ENCODE measurements around the gene NKAIN2.

NKAIN2 gene

DNA sequence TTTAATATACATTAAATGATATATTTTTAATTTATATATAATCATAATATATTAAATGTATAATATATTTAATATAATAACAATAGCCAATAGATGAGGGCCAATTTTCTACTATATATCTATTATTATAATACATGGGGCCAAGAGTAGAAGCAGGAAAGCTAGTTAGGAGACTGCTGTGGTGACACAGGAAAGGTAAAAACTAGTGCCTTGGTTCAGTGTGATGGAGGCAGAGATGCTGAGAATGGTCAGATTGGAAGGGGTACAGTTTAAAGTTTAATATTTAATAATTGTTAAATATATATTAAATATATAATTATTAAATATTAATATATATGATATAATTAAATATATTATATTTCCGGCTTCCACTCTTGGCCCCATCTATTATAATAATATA lies 1055.7 kb downstream of the NKAIN2 start:
- Histone ChIP-seq H3K4me1 (ENCODE audit: control insufficient read depth, insufficient read depth, low read length) (no peaks in the 10 kb centered on the region), H3K9me3 (ENCODE audit: control insufficient read depth, insufficient read depth, low read depth, low read length) (no peaks in the 10 kb centered on the region), H3K36me3 (ENCODE audit: control insufficient read depth in 2 of 2, insufficient read depth in 1 of 2, low read length in 2 of 2) (no peaks in the 10 kb centered on the region), H3K27ac (ENCODE audit: extremely low read depth, low read depth, low read length) (no peak overlapping the region), H3K4me3 (ENCODE audit: low read depth, low read length) (no peak overlapping the region)
- CTCF ChIA-PET: interaction anchor here (0.6 kb wide), 1 partner anchor 994 kb away, joined by 3 read pairs; no protein-coding TSS in a partner anchor
- TF ChIP-seq, protein P1, sequence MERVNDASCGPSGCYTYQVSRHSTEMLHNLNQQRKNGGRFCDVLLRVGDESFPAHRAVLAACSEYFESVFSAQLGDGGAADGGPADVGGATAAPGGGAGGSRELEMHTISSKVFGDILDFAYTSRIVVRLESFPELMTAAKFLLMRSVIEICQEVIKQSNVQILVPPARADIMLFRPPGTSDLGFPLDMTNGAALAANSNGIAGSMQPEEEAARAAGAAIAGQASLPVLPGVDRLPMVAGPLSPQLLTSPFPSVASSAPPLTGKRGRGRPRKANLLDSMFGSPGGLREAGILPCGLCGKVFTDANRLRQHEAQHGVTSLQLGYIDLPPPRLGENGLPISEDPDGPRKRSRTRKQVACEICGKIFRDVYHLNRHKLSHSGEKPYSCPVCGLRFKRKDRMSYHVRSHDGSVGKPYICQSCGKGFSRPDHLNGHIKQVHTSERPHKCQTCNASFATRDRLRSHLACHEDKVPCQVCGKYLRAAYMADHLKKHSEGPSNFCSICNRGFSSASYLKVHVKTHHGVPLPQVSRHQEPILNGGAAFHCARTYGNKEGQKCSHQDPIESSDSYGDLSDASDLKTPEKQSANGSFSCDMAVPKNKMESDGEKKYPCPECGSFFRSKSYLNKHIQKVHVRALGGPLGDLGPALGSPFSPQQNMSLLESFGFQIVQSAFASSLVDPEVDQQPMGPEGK (tag by site-specific recombination; IDR thresholded peaks at IDR 0.05): no peak
- TF ChIP-seq ZNF677 (tag by site-specific recombination; IDR thresholded peaks at IDR 0.05) (no peak), OSR2 (tag by site-specific recombination; IDR thresholded peaks at IDR 0.05) (no peak), GLI4 (tag by site-specific recombination; IDR thresholded peaks at IDR 0.05) (no peak), ZNF155 (tag by site-specific recombination; IDR thresholded peaks at IDR 0.05) (no peak), ZNF146 (tag by site-specific recombination; IDR thresholded peaks at IDR 0.05) (no peak), ZFHX2 (tag by site-specific recombination; conservative IDR thresholded peaks at IDR 0.05) (no peak), MZF1 (tag by site-specific recombination; IDR thresholded peaks at IDR 0.05; ENCODE audit: borderline replicate concordance) (no peak), ZNF138 (tag by site-specific recombination; IDR thresholded peaks at IDR 0.05; ENCODE audit: borderline replicate concordance) (no peak), ZNF571 (tag by site-specific recombination; IDR thresholded peaks at IDR 0.05) (no peak), ZNF768 (tag by site-specific recombination; IDR thresholded peaks at IDR 0.05) (no peak), ZNF175 (tag by site-specific recombination; IDR thresholded peaks at IDR 0.05) (no peak), ZNF555 (tag by site-specific recombination; conservative IDR thresholded peaks at IDR 0.05) (no peak), ZNF621 (tag by site-specific recombination; IDR thresholded peaks at IDR 0.05) (no peak), ZNF140 (tag by site-specific recombination; IDR thresholded peaks at IDR 0.05) (no peak)
- TF ChIP-seq, protein P2, sequence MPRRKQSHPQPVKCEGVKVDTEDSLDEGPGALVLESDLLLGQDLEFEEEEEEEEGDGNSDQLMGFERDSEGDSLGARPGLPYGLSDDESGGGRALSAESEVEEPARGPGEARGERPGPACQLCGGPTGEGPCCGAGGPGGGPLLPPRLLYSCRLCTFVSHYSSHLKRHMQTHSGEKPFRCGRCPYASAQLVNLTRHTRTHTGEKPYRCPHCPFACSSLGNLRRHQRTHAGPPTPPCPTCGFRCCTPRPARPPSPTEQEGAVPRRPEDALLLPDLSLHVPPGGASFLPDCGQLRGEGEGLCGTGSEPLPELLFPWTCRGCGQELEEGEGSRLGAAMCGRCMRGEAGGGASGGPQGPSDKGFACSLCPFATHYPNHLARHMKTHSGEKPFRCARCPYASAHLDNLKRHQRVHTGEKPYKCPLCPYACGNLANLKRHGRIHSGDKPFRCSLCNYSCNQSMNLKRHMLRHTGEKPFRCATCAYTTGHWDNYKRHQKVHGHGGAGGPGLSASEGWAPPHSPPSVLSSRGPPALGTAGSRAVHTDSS (tag by site-specific recombination; IDR thresholded peaks at IDR 0.05): no peak
- TF ChIP-seq, protein P3, sequence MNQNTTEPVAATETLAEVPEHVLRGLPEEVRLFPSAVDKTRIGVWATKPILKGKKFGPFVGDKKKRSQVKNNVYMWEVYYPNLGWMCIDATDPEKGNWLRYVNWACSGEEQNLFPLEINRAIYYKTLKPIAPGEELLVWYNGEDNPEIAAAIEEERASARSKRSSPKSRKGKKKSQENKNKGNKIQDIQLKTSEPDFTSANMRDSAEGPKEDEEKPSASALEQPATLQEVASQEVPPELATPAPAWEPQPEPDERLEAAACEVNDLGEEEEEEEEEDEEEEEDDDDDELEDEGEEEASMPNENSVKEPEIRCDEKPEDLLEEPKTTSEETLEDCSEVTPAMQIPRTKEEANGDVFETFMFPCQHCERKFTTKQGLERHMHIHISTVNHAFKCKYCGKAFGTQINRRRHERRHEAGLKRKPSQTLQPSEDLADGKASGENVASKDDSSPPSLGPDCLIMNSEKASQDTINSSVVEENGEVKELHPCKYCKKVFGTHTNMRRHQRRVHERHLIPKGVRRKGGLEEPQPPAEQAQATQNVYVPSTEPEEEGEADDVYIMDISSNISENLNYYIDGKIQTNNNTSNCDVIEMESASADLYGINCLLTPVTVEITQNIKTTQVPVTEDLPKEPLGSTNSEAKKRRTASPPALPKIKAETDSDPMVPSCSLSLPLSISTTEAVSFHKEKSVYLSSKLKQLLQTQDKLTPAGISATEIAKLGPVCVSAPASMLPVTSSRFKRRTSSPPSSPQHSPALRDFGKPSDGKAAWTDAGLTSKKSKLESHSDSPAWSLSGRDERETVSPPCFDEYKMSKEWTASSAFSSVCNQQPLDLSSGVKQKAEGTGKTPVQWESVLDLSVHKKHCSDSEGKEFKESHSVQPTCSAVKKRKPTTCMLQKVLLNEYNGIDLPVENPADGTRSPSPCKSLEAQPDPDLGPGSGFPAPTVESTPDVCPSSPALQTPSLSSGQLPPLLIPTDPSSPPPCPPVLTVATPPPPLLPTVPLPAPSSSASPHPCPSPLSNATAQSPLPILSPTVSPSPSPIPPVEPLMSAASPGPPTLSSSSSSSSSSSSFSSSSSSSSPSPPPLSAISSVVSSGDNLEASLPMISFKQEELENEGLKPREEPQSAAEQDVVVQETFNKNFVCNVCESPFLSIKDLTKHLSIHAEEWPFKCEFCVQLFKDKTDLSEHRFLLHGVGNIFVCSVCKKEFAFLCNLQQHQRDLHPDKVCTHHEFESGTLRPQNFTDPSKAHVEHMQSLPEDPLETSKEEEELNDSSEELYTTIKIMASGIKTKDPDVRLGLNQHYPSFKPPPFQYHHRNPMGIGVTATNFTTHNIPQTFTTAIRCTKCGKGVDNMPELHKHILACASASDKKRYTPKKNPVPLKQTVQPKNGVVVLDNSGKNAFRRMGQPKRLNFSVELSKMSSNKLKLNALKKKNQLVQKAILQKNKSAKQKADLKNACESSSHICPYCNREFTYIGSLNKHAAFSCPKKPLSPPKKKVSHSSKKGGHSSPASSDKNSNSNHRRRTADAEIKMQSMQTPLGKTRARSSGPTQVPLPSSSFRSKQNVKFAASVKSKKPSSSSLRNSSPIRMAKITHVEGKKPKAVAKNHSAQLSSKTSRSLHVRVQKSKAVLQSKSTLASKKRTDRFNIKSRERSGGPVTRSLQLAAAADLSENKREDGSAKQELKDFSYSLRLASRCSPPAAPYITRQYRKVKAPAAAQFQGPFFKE (tag by site-specific recombination; IDR thresholded peaks at IDR 0.05; ENCODE audit: borderline replicate concordance): no peak
- POLR2A ChIA-PET: no interaction called here

DNA sequence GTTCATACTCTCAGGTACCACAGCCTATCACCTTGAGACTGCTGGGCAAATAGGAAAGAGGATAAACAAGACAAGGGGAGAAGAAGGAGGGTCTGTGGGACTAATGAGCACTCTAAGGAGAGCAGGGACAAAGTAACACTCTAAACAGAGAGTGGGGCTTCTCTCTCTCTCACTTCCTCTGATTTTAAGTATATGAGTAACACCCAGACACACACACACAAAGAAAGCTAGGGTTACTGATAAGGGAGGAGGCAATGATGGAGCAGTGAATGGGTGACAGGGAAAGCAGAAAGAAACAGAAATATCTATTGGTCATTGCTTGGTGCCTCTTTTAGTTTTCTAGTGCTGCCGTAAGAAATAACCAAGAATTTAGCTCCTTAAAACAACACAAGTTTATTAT lies 1062.4 kb downstream of the NKAIN2 start:
- ChIA-PET CTCF (interaction anchor here (0.6 to 10.4 kb wide), 3 partner anchors 247 to 1089 kb away, joined by 3 to 151 read pairs (median 3); no protein-coding TSS in a partner anchor), POLR2A (no interaction called here)
- no peaks in the 10 kb centered on the region for H3K36me3 ChIP-seq (ENCODE audit: control insufficient read depth in 2 of 2, insufficient read depth in 1 of 2, low read length in 2 of 2)
- no peaks in the 10 kb centered on the region for H3K9me3 ChIP-seq (ENCODE audit: control insufficient read depth, insufficient read depth, low read depth, low read length)
- H3K27ac ChIP-seq (ENCODE audit: extremely low read depth, low read depth, low read length): no peak overlapping the region
- no peaks in the 10 kb centered on the region for H3K4me1 ChIP-seq (ENCODE audit: control insufficient read depth, insufficient read depth, low read length)
- H3K4me3 ChIP-seq (ENCODE audit: low read depth, low read length): no peak overlapping the region
- TF ChIP-seq ZBTB17 (tag by site-specific recombination; IDR thresholded peaks at IDR 0.05) (no peak), ZNF248 (tag by site-specific recombination; IDR thresholded peaks at IDR 0.05) (no peak), GLI4 (tag by site-specific recombination; IDR thresholded peaks at IDR 0.05) (no peak), ZNF324 (tag by site-specific recombination; IDR thresholded peaks at IDR 0.05) (no peak)
- TF ChIP-seq, protein P4, sequence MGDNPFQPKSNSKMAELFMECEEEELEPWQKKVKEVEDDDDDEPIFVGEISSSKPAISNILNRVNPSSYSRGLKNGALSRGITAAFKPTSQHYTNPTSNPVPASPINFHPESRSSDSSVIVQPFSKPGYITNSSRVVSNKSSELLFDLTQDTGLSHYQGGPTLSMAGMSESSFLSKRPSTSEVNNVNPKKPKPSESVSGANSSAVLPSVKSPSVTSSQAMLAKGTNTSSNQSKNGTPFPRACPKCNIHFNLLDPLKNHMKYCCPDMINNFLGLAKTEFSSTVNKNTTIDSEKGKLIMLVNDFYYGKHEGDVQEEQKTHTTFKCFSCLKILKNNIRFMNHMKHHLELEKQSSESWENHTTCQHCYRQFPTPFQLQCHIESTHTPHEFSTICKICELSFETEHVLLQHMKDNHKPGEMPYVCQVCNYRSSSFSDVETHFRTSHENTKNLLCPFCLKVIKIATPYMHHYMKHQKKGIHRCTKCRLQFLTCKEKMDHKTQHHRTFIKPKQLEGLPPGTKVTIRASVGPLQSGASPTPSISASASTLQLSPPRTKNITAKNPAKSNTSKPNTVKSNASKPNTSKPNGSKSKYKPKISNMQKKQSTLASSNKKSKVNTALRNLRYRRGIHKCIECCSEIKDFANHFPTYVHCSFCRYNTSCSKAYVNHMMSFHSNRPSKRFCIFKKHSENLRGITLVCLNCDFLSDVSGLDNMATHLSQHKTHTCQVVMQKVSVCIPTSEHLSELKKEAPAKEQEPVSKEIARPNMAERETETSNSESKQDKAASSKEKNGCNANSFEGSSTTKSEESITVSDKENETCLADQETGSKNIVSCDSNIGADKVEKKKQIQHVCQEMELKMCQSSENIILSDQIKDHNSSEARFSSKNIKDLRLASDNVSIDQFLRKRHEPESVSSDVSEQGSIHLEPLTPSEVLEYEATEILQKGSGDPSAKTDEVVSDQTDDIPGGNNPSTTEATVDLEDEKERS (tag by site-specific recombination; IDR thresholded peaks at IDR 0.05): no peak
